Spleen (tissue), 7 donors: ENCODE results near the gene SECISBP2L.

Experiments used
- CTCF ChIP-seq, 11 experiments: fragments of 200-600 bp in 7 of 11; fragments of 450-650 bp in 4 of 11; sonication (generic) in 4 of 11; IDR thresholded peaks in 8 of 11; conservative IDR thresholded peaks in 3 of 11; 1 replicate in 7 of 11; 2 replicates in 4 of 11; pipeline versions ENCODE4 v1.4.0 to v1.8.0; 2016 to 2021; ENCODE audit warnings: antibody characterized with exemption in 11 of 11, inconsistent platforms in 4 of 11, mild to moderate bottlenecking in 1 of 11
- POLR2A ChIP-seq, 3 donors: fragments of 450-650 bp; IDR thresholded peaks; one replicate each; pipeline ENCODE4 v1.5.1; 2017; ENCODE audit warnings: antibody characterized with exemption in 3 of 3, mild to moderate bottlenecking in 1 of 3
- donor health status: DM: no; HTN: no; CAD: no; lungs with moderate emphysema.
- donor health status: DM: no; HTN: no; CAD: no.
- donor health status: DM: no; HTN: no; CAD: no.

GRCh38 chr15:48955967-48956366, 90.3 kb downstream of the SECISBP2L start:
- TF ChIP-seq POLR2A (IDR thresholded peaks at IDR 0.05) (no peak), CTCF (IDR thresholded peaks at IDR 0.05 in 8 of 11, conservative IDR thresholded peaks at IDR 0.05 in 3 of 11) (no peak)
